GM21515 (cell line): Measurements from ENCODE around the gene RHPN2.

Experiments
- ATAC-seq: cut with Tn5 transposase; IDR thresholded peaks from one replicate; pipeline ENCODE4 v1.9.1; 2021; ENCODE audit not compliant: unreplicated experiment

RHPN2 gene

GRCh38 chr19:33064792-33065550 lies at the start of gene RHPN2:
TSS of gene RHPN2 (minus strand) at chr19:33064888. CDS start at chr19:33064852, 36 bp downstream.
- peak; percentile 62 for ATAC-seq

- ATAC-seq = no peak
Measured at GRCh38 chr19:33114312-33114711, 49.6 kb upstream of the RHPN2 start.

GRCh38 chr19:33111587-33111986 lies 46.9 kb upstream of the RHPN2 start:
- ATAC-seq = no peak

- no peak for ATAC-seq
Measured at GRCh38 chr19:33110137-33110910, 45.6 kb upstream of the RHPN2 start.

- no peak for ATAC-seq
Measured at GRCh38 chr19:33108161-33108560, 43.5 kb upstream of the RHPN2 start.

GRCh38 chr19:33102893-33103292 lies 38.2 kb upstream of the RHPN2 start:
- ATAC-seq = no peak

GRCh38 chr19:33100894-33101644 lies 36.4 kb upstream of the RHPN2 start:
- ATAC-seq = no peak

- no peak for ATAC-seq
Measured at GRCh38 chr19:33098055-33098534, 33.4 kb upstream of the RHPN2 start.

- ATAC-seq = no peak
Measured at GRCh38 chr19:33096005-33096404, 31.3 kb upstream of the RHPN2 start.

GRCh38 chr19:33094436-33095067 lies 29.9 kb upstream of the RHPN2 start:
- ATAC-seq = no peak

- no peak for ATAC-seq
Measured at GRCh38 chr19:33093420-33094210, 28.9 kb upstream of the RHPN2 start.

- ATAC-seq = no peak
Measured at GRCh38 chr19:33090179-33090578, 25.5 kb upstream of the RHPN2 start.

GRCh38 chr19:33089010-33089409 lies 24.3 kb upstream of the RHPN2 start:
- ATAC-seq = no peak

GRCh38 chr19:33086955-33087354 lies 22.3 kb upstream of the RHPN2 start:
- ATAC-seq = no peak

GRCh38 chr19:33085570-33086128 lies 21.0 kb upstream of the RHPN2 start:
- ATAC-seq = no peak

GRCh38 chr19:33080761-33081681 lies 16.3 kb upstream of the RHPN2 start, which contains the start of gene GPATCH1:
TSS of gene GPATCH1 (plus strand) at chr19:33081181. CDS start at chr19:33081194, 13 bp downstream.
- ATAC-seq = peak; percentile 87

GRCh38 chr19:33075519-33075918 lies 10.8 kb upstream of the RHPN2 start:
- ATAC-seq = no peak

GRCh38 chr19:33071887-33072286 lies 7.2 kb upstream of the RHPN2 start:
- no peak for ATAC-seq

GRCh38 chr19:33067121-33067520 lies 2.4 kb upstream of the RHPN2 start:
- ATAC-seq = no peak
